ENCODE results near the gene ZC3H7A. TPM values are rescaled to one million over a fixed set of nuclear protein-coding genes. Genes with fewer than 3 reads are reported as not detected.

The ZC3H7A gene
- total and polyA plus RNA-seq, 9 of the 15 experiments (the other 6 are each of a cell fraction or from before 2014, with no cell fraction given), result 19.8 to 49.1 (median 28.2) TPM

DNA sequence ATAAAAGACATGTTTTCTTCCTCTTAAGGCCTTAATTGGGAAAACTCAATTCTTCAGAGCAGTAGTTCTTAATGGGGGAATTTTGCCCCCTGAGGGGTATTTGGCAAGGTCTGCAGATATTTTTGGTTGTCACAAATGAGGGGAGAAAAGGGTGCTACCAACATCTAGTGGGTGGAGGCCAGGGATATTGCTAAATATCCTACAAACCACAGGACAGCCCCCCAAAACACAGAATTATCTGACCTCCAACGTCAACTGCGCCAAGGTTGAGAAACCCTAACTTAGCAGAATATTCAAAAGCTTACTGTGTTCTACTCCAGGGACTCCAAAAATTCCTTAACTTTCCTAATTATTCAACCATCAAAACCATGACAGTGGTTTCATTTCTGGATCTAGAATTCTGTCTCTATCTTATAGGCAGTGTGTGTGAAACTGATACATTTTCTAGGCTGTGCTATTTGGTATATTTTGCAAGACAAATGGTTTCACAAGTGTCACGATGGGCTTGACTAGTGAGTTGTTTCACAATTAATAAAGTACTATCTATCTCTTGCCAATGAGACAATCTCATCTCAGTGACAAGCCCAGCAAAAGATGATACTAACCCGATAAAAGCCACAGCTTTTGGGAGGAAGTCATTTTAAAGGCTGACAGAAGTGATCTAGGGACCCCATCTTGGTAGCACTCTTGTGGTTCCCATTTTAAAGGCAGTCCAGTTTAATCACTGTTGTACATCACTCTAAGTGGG is 69.1 kb downstream of the ZC3H7A start:
- H3K9me3 ChIP-seq (replicated peaks; ENCODE audit: control insufficient read depth, insufficient read depth, low read depth, low read length), result no peaks in the 10 kb centered on the region
- DNase-seq (ENCODE audit: extremely low read depth in 1 of 4, low spot score in 3 of 4) (no peak), FAIRE-seq (no peak), ATAC-seq (no peak)
- 68% methylated on average over 4 of the region's 4 CpGs for WGBS (ENCODE audit: insufficient coverage, low coverage, missing lambda C conversion rate)
- H3K4me1 ChIP-seq (replicated peaks in 1 of 2; ENCODE audit: control insufficient read depth in 2 of 2, insufficient read depth in 2 of 2, low read length in 2 of 2), result no peaks in the 10 kb centered on the region
- no peaks in the 10 kb centered on the region for H3K9me1 ChIP-seq (ENCODE audit: control insufficient read depth, insufficient read depth, low read length)
- H3K27ac ChIP-seq (ENCODE audit: extremely low read depth, low read depth, low read length), result no peak overlapping the region
- H3K36me3 ChIP-seq (ENCODE audit: control insufficient read depth, insufficient read depth, low read length), result peaks cover 88% of the 10 kb centered on the region
- BruUV-seq (replicated peaks), result no TSS peak
- H3K27me3 ChIP-seq (ENCODE audit: control insufficient read depth in 2 of 2, insufficient read depth in 2 of 2, low read length in 2 of 2), result no peaks in the 10 kb centered on the region
- no peak overlapping the region for H3K9ac ChIP-seq (ENCODE audit: insufficient read depth in 1 of 2, low read depth in 2 of 2, low read length in 2 of 2)
- ChIA-PET CTCF (ENCODE audit: low intra/inter-chr PET ratio) (no interaction called here), POLR2A (interaction anchor here (0.8 to 1.2 kb wide), 2 partner anchors 10 to 454 kb away, joined by 3 read pairs; no protein-coding TSS in a partner anchor)
- peaks cover 4% of the 10 kb centered on the region; the same call in 2 of the 3 replicates for H3K79me2 ChIP-seq (ENCODE audit: control insufficient read depth, insufficient read depth, low read length)
- TF ChIP-seq, protein P1, sequence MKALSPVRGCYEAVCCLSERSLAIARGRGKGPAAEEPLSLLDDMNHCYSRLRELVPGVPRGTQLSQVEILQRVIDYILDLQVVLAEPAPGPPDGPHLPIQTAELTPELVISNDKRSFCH (CRISPR knock-in tag; IDR thresholded peaks at IDR 0.05), result no peak
- TF ChIP-seq, protein P1 (tag; IDR thresholded peaks at IDR 0.05), result 0 out of 2 replicates have a peak, but pooled peaks have one; percentile 39
- no peak for TF ChIP-seq ZNF316 (IDR thresholded peaks at IDR 0.05)
- TF ChIP-seq ZNF75A (CRISPR knock-in tag; IDR thresholded peaks at IDR 0.05), result no peak
- no peak for TF ChIP-seq GTF2B (IDR thresholded peaks at IDR 0.05; ENCODE audit: extremely low read depth, insufficient read length)
- no peak for TF ChIP-seq ZFX (CRISPR knock-in tag; IDR thresholded peaks at IDR 0.05)
- no peak for TF ChIP-seq ZNF717 (CRISPR knock-in tag; IDR thresholded peaks at IDR 0.05)
- in situ Hi-C loops (cut with MboI), result no loop called here
- intact Hi-C loops (cut with micrococcal nuclease), result no loop called here
- no peaks in the 10 kb centered on the region for H4K20me1 ChIP-seq (replicated peaks; ENCODE audit: control insufficient read depth, insufficient read depth, low read length)
- no peak overlapping the region for H3K4me3 ChIP-seq
- H2AFZ ChIP-seq (ENCODE audit: low read depth, low read length), result no peak overlapping the region
- H3K4me2 ChIP-seq (ENCODE audit: insufficient read depth, low read length), result no peak overlapping the region
